HTERT RPE-1 (cell line): Measurements from ENCODE around the gene MGP.

Experiments
- in situ Hi-C: fragments of 300-500 bp; cut with MboI; formaldehyde crosslinking; loops from 4 replicates; pipeline ENCODE4 v1.14.3; 2020; ENCODE audit warnings: low sequenced_read_pairs

Gene MGP

GRCh38 chr12:14885718-14886221 lies at the start of gene MGP:
Gene MGP (minus strand): TSS chr12:14885854. CDS start chr12:14885791, 63 bp downstream.
- in situ Hi-C loops = no loop called here

GRCh38 chr12:14935031-14935430 lies 49.4 kb upstream of the MGP start:
- in situ Hi-C loops = no loop called here

- in situ Hi-C loops = no loop called here
These were observed 48.9 kb upstream of the MGP start for GRCh38 chr12:14934511-14934910.

- in situ Hi-C loops = no loop called here
These were observed 46.3 kb upstream of the MGP start for GRCh38 chr12:14931791-14932560.

GRCh38 chr12:14931359-14931758 lies 45.7 kb upstream of the MGP start:
- in situ Hi-C loops = no loop called here

GRCh38 chr12:14930299-14930698 lies 44.6 kb upstream of the MGP start:
- in situ Hi-C loops = no loop called here

- in situ Hi-C loops = no loop called here
These were observed 43.3 kb upstream of the MGP start for GRCh38 chr12:14928931-14929330.

GRCh38 chr12:14927267-14927666 lies 41.6 kb upstream of the MGP start:
- in situ Hi-C loops = no loop called here

GRCh38 chr12:14924541-14924940 lies 38.9 kb upstream of the MGP start:
- in situ Hi-C loops = no loop called here

- in situ Hi-C loops = no loop called here
These were observed 38.3 kb upstream of the MGP start for GRCh38 chr12:14923944-14924343.

- in situ Hi-C loops = no loop called here
These were observed 35.6 kb upstream of the MGP start for GRCh38 chr12:14921218-14921617.

- in situ Hi-C loops = no loop called here
These were observed 34.9 kb upstream of the MGP start for GRCh38 chr12:14920475-14921126.

GRCh38 chr12:14919455-14919854 lies 33.8 kb upstream of the MGP start:
- in situ Hi-C loops = no loop called here

- in situ Hi-C loops = no loop called here
These were observed 30.1 kb upstream of the MGP start for GRCh38 chr12:14915736-14916135.

- in situ Hi-C loops = no loop called here
These were observed 27.7 kb upstream of the MGP start for GRCh38 chr12:14913381-14913781.

GRCh38 chr12:14911131-14911530 lies 25.5 kb upstream of the MGP start:
- in situ Hi-C loops = no loop called here

- in situ Hi-C loops = no loop called here
These were observed 24.6 kb upstream of the MGP start for GRCh38 chr12:14910090-14910915.

GRCh38 chr12:14907953-14908352 lies 22.3 kb upstream of the MGP start:
- in situ Hi-C loops = no loop called here

- in situ Hi-C loops = no loop called here
These were observed 20.5 kb upstream of the MGP start for GRCh38 chr12:14906114-14906513.

- in situ Hi-C loops = no loop called here
These were observed 19.8 kb upstream of the MGP start for GRCh38 chr12:14905269-14906004.

GRCh38 chr12:14904854-14905253 lies 19.2 kb upstream of the MGP start:
- in situ Hi-C loops = no loop called here
